ENCODE measurements around the gene ZPBP.

The ZPBP gene, protein sequence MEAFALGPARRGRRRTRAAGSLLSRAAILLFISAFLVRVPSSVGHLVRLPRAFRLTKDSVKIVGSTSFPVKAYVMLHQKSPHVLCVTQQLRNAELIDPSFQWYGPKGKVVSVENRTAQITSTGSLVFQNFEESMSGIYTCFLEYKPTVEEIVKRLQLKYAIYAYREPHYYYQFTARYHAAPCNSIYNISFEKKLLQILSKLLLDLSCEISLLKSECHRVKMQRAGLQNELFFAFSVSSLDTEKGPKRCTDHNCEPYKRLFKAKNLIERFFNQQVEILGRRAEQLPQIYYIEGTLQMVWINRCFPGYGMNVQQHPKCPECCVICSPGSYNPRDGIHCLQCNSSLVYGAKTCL

DNA sequence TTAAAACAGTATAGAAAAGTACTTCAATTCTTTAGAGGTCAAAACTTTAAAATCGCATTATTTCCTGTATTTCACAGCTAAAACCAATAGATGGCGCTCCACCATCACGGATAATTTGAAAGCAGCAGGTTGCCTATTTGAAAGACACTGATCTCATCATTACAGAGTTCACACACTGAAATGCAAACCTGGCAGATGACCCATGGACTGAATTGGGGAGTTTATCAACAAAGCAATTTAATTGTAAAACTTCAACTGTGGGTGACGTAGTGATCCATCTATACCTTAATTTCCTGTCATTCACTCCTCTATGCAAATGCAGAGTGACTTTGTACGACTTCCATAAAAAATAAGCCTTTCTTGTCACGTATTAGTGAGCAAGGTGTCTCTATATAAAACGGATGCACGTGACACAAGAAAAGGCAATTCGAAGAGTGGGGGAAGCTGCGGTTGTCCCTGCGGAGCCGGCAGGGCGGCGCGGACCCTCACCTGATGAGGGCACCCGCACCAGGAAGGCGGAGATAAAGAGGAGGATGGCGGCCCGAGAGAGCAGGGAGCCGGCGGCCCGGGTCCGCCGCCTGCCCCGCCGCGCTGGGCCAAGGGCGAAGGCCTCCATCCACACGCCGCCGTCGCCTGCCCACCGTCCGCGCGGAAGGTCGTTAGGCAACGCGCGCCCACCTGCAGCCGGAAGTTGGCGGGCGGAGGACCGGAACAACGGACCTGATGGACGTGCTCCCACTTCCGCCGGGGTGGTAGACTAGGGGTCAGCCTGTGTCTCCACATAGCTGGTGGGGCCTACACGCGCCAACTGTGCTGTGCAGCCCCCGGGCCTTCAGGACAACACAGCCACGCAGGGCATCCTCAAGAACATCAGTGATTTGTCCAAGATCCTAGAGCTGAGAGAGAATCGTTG is at the start of gene ZPBP:
Gene ZPBP, minus strand, starts transcription at position 668 of the 913 bp plus-strand sequence. Its CDS starts 52 bp downstream, at position 616.
- no peak for TF ChIP-seq GATA3 (IDR thresholded peaks at IDR 0.05; ENCODE audit: low read depth, low read length)
- TF ChIP-seq GATA2 (IDR thresholded peaks at IDR 0.05; ENCODE audit: low read depth, low read length) = no peak

DNA sequence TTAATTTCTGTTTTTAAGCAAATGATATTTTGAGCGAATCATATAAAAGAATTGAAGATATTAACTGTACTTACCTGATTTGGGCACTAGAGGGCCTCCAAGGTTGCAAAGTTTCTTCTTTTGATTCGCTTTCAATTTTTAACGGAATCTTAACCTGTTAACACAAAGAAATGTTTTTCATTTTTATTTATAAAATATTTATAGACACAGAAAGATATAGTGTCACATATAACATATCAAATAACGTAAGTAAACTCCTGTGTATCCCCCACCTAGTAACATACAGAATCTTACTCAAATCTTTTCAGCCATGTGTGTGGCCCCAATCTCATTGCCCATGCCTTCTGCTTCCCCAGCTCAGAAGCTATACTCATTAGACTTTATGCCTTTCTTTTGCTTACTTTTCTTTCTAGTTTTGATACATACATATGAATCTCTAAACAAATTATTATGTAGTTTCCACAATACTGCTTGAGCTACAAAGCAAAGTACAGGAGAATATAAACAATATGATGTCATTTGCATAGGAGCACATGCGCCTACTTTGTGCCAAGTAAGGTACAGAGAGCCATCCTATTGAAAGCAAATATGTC is 49.5 kb upstream of the ZPBP start:
- TF ChIP-seq GATA3 (IDR thresholded peaks at IDR 0.05; ENCODE audit: low read depth, low read length) (no peak), GATA2 (IDR thresholded peaks at IDR 0.05; ENCODE audit: low read depth, low read length) (no peak)

DNA sequence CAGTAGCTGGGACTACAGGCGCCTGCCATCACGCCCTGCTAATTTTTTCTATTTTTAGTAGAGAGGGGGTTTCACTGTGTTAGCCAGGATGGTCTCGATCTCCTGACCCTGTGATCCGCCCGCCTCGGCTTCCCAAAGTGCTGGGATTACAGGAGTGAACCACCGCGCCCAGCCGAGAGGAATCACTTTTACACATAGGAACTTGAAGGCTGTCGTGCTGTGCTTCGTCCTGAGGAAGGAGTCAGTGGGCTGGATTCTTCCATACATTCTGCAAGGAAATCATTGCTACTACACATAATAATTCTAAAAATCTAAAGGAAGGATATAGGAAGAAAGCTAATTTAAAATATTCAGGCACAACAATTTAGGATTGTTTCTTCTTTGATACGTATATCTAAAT is 48.8 kb upstream of the ZPBP start:
- TF ChIP-seq GATA3 (IDR thresholded peaks at IDR 0.05; ENCODE audit: low read depth, low read length) = no peak
- no peak for TF ChIP-seq GATA2 (IDR thresholded peaks at IDR 0.05; ENCODE audit: low read depth, low read length)

DNA sequence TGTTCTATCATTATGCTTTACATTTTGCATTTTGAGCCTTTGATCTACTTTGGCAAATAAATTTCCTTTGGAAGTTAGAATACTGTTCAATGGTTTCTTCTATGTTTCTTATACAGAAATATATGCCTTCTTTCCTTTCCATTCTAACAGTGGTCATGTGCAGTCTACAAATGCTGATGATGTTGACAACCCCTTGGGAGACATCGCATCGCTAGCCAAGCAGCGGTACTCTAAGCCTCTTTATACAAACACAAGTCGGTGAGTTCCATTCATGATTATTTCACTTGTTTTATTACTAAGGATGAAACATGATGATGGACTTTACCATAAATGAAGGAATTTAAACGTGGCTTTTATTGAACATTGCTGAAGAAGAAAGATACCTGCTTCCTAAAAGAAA is 48.1 kb upstream of the ZPBP start:
- TF ChIP-seq GATA2 (IDR thresholded peaks at IDR 0.05; ENCODE audit: low read depth, low read length) (no peak), GATA3 (IDR thresholded peaks at IDR 0.05; ENCODE audit: low read depth, low read length) (no peak)

DNA sequence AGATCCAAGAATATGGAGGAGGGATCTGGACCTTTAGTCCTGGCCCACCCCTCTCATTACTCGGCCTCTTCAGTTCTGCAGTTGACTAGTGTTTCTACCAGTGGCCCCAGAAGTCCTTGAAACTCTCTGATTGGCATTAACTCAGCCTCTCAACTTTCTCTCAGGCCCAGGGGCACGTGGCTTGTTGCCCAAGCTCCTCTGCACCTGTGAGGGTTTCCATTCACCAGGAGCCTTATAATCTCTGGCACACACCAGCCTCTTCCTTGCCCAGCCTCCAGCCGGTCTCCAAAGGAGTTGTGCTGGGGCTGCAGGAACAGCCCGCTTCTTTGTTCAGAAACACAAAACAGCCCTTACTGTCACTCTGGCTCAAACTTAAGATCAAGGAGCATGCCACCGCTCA is 47.6 kb upstream of the ZPBP start:
- TF ChIP-seq GATA3 (IDR thresholded peaks at IDR 0.05; ENCODE audit: low read depth, low read length) (no peak), GATA2 (IDR thresholded peaks at IDR 0.05; ENCODE audit: low read depth, low read length) (no peak)

DNA sequence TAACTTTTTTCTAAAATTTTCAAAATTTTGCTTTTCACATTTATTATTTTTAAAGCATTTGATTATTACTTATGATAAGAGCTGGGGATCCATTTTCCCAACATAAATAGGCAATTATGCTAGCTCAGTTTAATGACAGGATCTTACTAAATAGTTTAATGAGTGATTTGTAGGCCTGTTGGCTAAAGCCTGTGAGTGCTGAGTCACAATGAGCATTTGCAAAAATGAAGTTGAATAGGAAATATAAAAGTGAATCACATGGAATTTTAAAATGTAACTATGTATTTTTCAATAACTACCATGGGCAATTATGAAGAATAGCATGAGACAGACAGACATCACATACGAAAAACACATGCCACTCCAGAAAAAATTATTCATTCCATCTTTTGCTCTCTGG is 45.1 kb upstream of the ZPBP start:
- TF ChIP-seq GATA3 (IDR thresholded peaks at IDR 0.05; ENCODE audit: low read depth, low read length) = no peak
- no peak for TF ChIP-seq GATA2 (IDR thresholded peaks at IDR 0.05; ENCODE audit: low read depth, low read length)

DNA sequence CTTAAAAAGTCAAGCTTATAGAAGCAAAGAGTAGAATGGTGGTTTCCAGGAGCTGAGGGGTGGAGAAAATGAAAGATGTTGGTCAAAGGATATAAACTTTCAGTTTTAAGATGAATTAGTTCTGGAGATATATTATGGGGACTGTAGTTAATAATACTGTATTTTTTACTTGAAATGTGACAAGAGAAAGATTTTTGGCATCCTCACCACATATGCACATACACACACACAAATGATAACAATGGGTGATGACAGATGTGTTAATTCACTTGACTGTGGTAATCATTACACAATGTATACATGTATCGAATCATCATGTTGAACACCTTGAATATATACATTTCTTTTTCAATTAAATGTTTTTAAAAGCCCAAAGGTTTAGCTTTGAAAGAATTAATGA is 32.7 kb upstream of the ZPBP start:
- TF ChIP-seq GATA2 (IDR thresholded peaks at IDR 0.05; ENCODE audit: low read depth, low read length) = no peak
- no peak for TF ChIP-seq GATA3 (IDR thresholded peaks at IDR 0.05; ENCODE audit: low read depth, low read length)

DNA sequence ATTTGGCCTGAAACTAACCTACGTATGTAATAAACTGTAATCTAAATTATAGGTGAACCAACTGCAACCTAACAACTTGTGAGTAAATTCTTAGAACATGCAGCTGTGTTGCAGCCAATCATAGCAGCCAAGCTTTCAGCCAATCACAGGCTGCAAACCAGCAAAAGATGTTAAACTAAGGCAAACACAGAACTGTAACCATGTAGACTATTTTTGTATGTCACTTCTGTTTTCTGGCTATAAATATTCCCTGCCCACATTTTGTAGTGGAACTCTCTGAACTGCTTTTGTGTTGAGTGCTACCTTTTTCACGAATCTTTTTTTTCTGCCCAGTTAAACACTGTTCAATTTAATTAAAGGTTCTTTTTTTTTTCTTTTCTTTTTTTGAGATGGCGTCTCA is 28.2 kb upstream of the ZPBP start:
- no peak for TF ChIP-seq GATA3 (IDR thresholded peaks at IDR 0.05; ENCODE audit: low read depth, low read length)
- no peak for TF ChIP-seq GATA2 (IDR thresholded peaks at IDR 0.05; ENCODE audit: low read depth, low read length)

DNA sequence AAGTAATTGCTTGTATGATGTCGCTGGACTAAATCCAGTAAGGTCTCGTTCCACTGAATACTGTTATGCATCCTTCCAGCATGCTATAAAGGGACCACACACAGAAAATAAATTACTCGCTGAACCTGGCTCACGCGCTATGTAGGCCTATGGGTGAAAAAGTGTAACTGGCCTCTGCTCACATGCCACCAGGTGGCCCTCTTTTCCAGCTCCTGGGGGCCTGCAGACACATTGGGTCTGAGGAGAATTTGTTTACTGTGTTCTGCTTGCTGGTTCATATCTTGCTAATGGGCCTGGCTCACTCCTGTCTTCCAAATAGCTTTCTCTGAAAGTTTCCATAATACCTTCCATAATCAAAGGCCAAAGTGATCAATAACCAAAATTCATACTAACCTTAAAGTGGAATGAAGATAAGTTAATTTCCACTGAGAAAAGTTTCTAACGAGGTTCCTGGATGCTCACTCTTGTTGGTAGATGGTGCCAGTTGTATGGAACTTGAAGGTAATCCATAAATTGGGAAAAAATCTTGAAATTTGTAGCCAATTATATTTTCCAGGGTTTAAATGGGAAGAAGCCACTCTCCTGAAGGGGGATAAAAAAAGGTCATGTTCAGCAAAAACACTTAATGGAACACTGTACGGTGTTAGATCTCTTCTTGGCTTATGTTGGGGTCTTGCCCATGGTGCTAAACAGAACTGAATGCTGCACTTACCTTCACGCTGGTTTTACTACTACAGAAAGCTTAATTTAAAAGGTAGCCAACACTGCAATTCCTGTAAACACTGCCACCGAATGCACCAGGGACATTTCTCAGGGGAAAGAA is 27.0 kb upstream of the ZPBP start:
- TF ChIP-seq GATA2 (IDR thresholded peaks at IDR 0.05; ENCODE audit: low read depth, low read length) = no peak
- no peak for TF ChIP-seq GATA3 (IDR thresholded peaks at IDR 0.05; ENCODE audit: low read depth, low read length)

DNA sequence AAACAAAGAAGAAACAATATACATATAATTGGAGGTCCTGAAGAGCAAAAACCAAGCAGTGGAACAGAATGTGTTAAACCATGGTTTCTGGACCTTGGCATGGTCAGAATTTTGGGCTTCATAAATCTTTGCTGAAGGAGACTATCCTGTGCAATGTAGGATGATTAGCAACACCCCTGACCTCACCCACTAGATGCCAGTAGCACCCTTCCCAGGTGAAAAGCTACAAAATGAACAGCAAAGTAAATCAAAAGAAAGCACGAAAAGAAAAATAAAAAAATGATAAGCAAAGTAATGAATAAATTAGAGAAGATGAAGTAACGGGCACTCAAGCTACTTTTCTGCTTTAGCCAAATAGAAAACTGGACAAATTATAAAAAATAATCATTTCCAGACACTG is 19.2 kb upstream of the ZPBP start:
- TF ChIP-seq GATA3 (IDR thresholded peaks at IDR 0.05; ENCODE audit: low read depth, low read length) = no peak
- no peak for TF ChIP-seq GATA2 (IDR thresholded peaks at IDR 0.05; ENCODE audit: low read depth, low read length)

DNA sequence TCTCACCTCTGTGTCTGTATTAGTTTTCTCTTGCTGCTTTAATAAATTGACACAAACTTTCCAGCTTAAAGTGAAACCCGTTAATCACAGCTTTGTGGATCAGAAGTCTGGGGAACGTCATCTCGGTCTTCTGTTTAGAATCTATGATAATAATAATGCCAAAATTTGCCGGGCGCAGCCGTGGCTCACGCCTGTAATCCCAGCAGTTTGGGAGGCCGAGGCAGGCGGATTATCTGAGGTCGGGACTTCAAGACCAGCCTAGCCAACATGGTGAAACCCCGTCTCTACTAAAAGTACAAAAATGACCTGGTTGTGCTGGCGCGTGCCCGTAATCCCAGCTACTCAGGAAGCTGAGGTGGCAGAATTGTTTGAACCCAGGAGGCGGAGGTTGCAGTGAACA is 8.8 kb upstream of the ZPBP start:
- no peak for TF ChIP-seq GATA2 (IDR thresholded peaks at IDR 0.05; ENCODE audit: low read depth, low read length)
- TF ChIP-seq GATA3 (IDR thresholded peaks at IDR 0.05; ENCODE audit: low read depth, low read length) = no peak

DNA sequence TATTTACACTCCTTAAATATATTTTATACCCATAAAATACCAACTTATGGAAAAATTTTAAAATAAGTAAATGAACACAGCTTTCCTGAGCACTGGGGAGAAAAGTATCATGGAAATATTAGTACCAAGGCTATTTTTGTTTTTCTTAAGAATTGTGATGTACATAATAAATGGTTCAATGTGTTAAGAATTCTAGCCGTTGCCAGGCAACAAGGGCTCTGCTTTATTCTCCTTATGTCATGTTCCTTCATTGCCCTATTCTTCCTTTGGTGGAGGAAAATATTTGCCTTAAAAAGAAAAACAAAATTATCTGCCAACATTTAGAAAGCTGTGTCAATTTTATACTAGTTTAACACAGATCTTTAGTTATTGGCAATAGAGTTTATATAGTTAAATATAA is 2.6 kb upstream of the ZPBP start:
- TF ChIP-seq GATA2 (IDR thresholded peaks at IDR 0.05; ENCODE audit: low read depth, low read length) = no peak

DNA sequence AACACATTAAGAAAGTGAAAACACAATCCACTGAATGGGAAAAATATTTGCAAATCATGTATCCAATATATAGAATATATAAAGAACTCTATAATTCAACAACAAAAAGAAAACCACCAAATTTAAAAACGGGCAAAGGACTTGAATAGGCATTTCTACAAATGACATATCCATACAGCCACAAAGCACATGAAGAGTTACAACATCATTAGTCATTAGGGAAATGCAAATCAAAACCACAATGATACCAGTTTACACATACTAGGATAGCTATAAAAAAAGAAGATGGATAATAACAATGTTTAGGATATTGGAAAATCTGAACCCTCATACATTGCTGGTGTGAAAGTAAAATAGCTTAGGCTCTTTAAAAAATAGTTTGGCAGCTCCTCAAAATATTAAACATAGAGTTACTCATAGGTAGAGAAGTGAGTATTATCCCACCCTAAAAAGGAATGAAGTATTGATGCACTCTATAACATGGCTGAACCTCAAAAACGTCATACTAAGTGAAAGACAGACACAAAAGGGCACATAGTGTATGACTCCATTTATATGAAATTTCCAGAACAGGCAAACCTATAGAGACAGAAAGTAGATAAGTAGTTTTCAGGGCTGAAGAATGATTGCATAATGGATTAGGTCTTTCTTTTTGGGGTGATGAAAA is 4.5 kb downstream of the ZPBP start:
- TF ChIP-seq GATA2 (IDR thresholded peaks at IDR 0.05; ENCODE audit: low read depth, low read length) (no peak), GATA3 (IDR thresholded peaks at IDR 0.05; ENCODE audit: low read depth, low read length) (no peak)
